Measurements from ENCODE around the gene CUL4A.

The CUL4A gene

GRCh38 chr13:113208421-113209335 is 735 bp upstream of the CUL4A start, which contains the start of gene PCID2:
Gene PCID2 (minus strand): TSS chr13:113208669. CDS start chr13:113208634, 35 bp downstream.
- peak; percentile 95 for DNase-seq (ENCODE audit: low spot score)

- peak; percentile 74 for DNase-seq (ENCODE audit: low spot score)
Observed at GRCh38 chr13:113209759-113210421, 477 bp downstream of the CUL4A start.

- DNase-seq (ENCODE audit: low spot score): no peak
Observed at GRCh38 chr13:113210833-113211232, 1.4 kb downstream of the CUL4A start.

- DNase-seq (ENCODE audit: low spot score): no peak
Observed at GRCh38 chr13:113211774-113212173, 2.4 kb downstream of the CUL4A start.

- no peak for DNase-seq (ENCODE audit: low spot score)
Observed at GRCh38 chr13:113216254-113217048, 7.0 kb downstream of the CUL4A start.

GRCh38 chr13:113218586-113218985 is 9.2 kb downstream of the CUL4A start:
- DNase-seq (ENCODE audit: low spot score): no peak

- no peak for DNase-seq (ENCODE audit: low spot score)
Observed at GRCh38 chr13:113219256-113219940, 10.0 kb downstream of the CUL4A start.

- no peak for DNase-seq (ENCODE audit: low spot score)
Observed at GRCh38 chr13:113220141-113220598, 10.8 kb downstream of the CUL4A start.

- DNase-seq (ENCODE audit: low spot score): no peak
Observed at GRCh38 chr13:113220877-113221276, 11.5 kb downstream of the CUL4A start.

GRCh38 chr13:113223070-113223469 is 13.7 kb downstream of the CUL4A start:
- no peak for DNase-seq (ENCODE audit: low spot score)

GRCh38 chr13:113224486-113224885 is 15.1 kb downstream of the CUL4A start:
- no peak for DNase-seq (ENCODE audit: low spot score)

GRCh38 chr13:113225515-113225914 is 16.1 kb downstream of the CUL4A start:
- no peak for DNase-seq (ENCODE audit: low spot score)

GRCh38 chr13:113226873-113227450 is 17.5 kb downstream of the CUL4A start:
- DNase-seq (ENCODE audit: low spot score): no peak

- DNase-seq (ENCODE audit: low spot score): no peak
Observed at GRCh38 chr13:113229161-113229560, 19.7 kb downstream of the CUL4A start.

- DNase-seq (ENCODE audit: low spot score): no peak
Observed at GRCh38 chr13:113229791-113230190, 20.4 kb downstream of the CUL4A start.

- no peak for DNase-seq (ENCODE audit: low spot score)
Observed at GRCh38 chr13:113231306-113232207, 22.1 kb downstream of the CUL4A start.

GRCh38 chr13:113232208-113233003 is 23.0 kb downstream of the CUL4A start:
- no peak for DNase-seq (ENCODE audit: low spot score)

- no peak for DNase-seq (ENCODE audit: low spot score)
Observed at GRCh38 chr13:113233101-113233500, 23.7 kb downstream of the CUL4A start.

- DNase-seq (ENCODE audit: low spot score): no peak
Observed at GRCh38 chr13:113238536-113238935, 29.1 kb downstream of the CUL4A start.

All from ecto neural progenitor cell (in vitro differentiated cells).